ENCODE measurements around the gene ATP6V0A1.
A peak's percentile ranks its signal among the peaks of the same experiment; 100 is the strongest.
"Not testable (repeated sequence)": the region's sequence is repeated elsewhere in the genome, so short reads cannot be mapped to it uniquely, and the experiment has no call there.

Gene ATP6V0A1

GRCh38 chr17:42519546-42520491 lies 61.1 kb downstream of the ATP6V0A1 start:
- peak; percentile 99 for DNase-seq (ENCODE audit: low read depth)

DNA sequence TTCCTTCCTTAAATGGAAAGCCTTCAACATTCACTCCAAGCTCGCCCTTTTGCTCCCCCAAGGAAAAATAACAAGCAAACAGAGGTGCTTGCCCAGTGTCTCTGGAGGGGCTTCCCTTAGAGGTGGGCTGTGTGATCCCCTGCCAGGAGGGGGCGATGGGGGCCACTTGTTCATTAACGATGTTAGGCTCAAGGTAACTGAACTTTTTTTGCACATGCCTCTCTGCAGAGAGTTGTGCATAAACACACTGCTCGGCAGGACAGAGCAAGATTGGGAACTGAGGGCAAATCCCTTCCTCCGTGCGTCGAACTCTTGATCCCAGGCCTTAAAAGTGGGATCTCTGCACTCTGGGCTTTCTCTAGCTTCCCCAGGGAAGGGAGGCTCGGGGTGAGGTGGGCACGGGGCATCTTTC lies 61.9 kb downstream of the ATP6V0A1 start:
- DNase-seq (ENCODE audit: low read depth) = no peak

- peak; percentile 33 for DNase-seq (ENCODE audit: low read depth)
These were observed 62.4 kb downstream of the ATP6V0A1 start for GRCh38 chr17:42521036-42521435.

- DNase-seq (ENCODE audit: low read depth) = no peak
These were observed 63.1 kb downstream of the ATP6V0A1 start for GRCh38 chr17:42521666-42522262.

DNA sequence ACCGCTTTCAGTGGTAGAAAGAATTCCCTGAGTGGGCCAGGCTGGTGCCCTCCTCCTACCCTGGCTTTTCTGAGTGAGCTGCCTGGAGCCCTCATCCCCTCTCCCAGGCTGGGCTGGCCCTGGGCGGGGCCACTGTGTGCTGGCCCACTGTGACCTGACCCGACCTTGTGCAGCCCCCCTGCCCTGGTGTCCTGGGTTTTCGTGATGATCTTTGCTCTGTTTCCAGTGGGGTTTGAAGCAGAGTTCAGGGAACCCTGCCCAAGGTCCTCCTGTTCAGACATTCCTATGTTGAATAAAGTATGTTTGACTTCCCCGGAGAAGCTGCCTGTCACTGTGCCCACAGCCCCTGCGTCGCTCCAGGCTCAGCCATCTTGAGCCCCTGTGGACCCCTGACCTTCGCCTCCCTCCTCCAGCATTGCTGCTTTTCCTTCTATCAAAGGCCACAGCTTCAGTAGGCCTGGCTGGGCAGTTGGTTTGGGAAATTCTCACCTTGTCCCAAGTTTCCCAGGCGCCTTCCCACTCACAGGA lies 63.6 kb downstream of the ATP6V0A1 start:
- no peak for DNase-seq (ENCODE audit: low read depth)

DNA sequence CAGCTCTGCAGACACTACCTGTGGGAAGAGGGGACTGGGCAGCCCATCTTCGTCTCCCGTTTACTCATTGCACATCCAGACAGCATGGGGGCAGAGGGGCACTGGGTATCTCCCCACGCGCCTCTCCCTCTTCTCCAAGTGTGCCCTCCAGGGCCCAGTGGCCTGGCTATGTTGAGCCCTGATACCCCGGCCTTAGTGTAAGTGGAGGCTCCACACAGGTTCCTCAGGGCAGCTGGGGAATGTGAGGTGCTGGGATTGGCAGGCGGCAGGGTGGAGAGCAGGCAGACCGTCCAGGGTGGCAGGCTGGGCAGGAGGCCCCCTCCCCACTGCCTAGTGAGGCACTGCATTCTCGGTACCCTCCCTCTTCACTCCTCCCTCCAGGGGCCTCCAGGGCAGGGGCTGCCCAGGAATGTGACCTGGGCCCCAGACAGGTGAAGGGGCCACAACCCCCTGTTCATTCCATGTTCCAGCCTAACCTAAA lies 64.2 kb downstream of the ATP6V0A1 start:
- no peak for DNase-seq (ENCODE audit: low read depth)

GRCh38 chr17:42525221-42525620 lies 66.5 kb downstream of the ATP6V0A1 start:
- peak; percentile 72 for DNase-seq (ENCODE audit: low read depth)

DNA sequence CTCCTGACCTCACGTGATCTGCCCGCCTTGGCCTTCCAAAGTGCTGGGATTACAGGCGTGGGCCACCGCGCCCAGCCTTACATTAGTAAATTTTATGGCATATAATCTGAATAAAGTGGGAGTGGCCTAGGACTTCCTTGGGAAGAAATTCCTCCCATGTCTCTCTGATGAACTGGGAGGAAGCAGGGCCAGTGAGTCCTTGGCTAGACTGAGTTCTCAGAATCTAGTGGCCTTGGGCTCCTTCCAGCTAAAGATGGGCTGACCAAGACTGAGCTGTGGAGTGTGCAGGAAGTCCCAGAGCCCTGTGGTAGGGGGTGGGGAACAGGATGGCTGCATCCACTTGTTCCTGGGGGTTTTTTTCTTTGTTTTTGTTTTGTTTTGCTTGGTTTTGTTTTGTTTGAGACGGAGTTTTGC lies 67.4 kb downstream of the ATP6V0A1 start:
- DNase-seq (ENCODE audit: low read depth) = peak; percentile 76

DNA sequence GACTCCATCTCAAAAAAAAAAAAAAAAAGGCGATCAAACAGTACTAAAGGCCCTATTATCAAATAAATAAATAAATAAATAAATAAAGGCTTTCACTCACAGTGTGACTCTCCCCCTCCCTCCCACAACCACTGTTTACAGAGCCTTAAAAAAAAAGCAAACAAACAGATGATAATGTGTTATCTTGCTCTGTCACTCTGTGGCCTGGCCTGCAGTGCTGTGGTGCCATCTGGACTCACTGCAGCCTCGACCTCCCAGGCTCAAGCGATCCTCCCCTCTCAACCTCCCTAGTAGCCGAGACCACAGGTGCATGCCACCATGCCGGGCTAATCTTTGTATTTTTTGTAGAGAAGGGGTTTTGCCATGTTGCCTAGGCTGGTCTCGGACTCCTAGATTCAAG lies 69.3 kb downstream of the ATP6V0A1 start:
- no peak for DNase-seq (ENCODE audit: low read depth)

DNA sequence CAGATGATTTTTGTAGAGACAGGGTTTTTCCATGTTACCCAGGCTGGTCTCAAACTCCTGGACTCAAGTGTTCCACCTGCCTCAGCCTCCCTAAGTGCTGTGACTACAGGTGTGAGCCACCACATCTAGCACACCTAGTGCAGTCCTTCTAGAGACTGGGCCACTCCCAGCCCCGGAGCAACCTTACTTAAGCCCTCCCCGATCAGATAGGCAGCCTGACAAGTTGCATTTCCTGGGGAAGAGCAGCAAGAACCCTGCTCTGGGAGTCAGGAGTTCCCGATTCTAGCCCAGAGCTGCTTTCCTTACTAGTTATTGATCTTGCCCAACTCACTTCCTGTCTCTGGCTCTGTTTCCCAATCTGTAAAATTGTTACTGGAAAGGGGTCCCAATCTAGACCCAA lies 70.4 kb downstream of the ATP6V0A1 start:
- no peak for DNase-seq (ENCODE audit: low read depth)

- DNase-seq (ENCODE audit: low read depth) = no peak
These were observed 72.3 kb downstream of the ATP6V0A1 start for GRCh38 chr17:42530952-42531454.

DNA sequence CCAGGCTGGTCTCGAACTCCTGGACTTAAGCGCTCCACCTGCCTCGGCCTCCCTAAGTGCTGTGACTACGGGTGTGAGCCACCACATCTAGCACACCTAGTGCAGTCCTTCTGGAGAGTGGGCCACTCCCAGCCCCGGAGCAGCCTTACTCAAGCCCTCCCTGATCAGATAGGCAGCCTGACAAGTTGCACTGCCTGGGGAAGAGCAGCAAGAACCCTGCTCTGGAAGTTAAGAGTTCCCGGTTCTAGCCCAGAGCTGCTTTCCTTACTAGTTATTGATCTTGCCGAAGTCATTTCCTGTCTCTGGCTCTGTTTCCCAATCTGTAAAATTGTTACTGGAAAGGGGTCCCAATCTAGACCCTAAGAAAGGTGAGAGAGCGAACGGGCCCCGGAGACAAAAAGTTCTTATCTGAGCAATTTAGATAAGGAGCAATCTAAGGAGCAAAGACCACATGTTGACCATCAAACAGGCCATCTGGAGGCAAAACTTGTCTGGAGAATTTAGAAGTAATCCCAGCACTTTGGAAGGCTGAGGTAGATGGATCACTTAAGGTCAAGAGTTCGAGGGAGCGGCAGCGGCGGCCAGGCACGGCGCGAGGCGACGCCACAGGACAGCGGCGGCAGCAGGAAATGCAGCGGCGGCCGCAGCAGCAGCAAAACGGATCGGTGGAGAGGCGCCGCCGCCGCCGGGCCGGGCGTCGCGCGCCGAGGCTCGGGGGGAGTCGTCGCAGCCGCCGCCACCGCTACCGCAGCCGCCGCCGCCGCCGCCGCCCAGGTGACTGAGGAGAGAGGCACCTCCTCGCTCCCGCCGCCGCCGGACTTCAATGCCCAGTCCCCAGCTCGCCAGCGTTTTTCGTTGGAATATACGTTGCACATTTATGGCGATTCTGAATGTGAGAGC lies 73.0 kb downstream of the ATP6V0A1 start:
- DNase-seq (ENCODE audit: low read depth) = peak; percentile 68

DNA sequence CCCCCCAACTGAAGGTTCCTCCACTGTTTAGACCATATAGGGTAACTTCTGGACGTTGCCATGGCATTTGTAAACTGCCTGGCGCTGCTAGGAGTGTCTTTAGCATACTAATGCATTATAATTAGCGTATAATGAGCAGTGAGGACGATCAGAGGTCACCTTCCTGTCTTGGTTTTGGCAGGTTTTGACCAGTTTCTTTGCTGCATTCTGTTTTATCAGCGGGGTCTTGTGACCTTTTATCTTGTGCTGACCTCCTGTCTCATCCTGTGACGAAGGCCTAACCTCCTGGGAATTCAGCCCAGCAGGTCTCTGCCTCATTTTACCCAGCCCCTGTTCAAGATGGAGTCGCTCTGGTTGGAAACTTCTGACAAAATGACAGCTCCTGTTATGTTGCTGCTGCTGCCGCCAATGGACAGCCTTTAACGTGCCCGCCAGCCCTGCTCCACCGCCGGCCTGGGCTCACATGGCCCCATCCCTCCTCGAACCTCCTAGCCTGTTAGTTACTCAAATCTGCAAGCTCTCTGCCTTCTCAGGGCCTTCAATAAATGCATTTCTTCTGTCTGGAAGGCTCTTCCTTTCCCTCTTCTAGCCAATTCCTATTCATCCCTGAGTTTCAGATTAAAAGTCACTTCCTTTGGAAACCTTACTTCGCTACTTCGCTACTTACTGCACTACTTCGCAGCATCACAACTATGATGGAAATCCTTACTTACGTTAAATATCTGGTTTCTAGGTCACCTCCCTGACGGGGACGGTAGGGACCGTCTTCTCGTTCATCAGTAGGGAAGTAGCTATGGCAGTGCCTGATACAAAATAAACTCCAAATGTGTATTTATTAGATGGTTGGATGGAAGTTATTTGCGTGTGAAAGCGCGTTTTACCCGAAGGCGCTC lies 76.7 kb downstream of the ATP6V0A1 start:
- DNase-seq (ENCODE audit: low read depth) = no peak

DNA sequence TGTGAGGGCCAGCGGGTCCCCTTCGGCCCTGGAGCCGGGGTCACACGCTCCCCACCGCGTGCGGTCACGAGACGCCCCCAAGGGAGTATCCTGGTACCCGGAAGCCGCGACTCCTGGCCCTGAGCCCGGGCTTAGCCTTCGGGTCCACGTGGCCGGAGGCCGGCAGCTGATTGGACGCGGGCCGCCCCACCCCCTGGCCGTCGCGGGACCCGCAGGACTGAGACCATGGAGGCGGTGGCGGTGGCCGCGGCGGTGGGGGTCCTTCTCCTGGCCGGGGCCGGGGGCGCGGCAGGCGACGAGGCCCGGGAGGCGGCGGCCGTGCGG lies 77.3 kb downstream of the ATP6V0A1 start, which contains the start of gene NAGLU:
TSS of gene NAGLU (plus strand) at position 194 of the 324 bp plus-strand sequence. CDS start at position 226, 32 bp downstream.
- peak; percentile 93 for DNase-seq (ENCODE audit: low read depth)

DNA sequence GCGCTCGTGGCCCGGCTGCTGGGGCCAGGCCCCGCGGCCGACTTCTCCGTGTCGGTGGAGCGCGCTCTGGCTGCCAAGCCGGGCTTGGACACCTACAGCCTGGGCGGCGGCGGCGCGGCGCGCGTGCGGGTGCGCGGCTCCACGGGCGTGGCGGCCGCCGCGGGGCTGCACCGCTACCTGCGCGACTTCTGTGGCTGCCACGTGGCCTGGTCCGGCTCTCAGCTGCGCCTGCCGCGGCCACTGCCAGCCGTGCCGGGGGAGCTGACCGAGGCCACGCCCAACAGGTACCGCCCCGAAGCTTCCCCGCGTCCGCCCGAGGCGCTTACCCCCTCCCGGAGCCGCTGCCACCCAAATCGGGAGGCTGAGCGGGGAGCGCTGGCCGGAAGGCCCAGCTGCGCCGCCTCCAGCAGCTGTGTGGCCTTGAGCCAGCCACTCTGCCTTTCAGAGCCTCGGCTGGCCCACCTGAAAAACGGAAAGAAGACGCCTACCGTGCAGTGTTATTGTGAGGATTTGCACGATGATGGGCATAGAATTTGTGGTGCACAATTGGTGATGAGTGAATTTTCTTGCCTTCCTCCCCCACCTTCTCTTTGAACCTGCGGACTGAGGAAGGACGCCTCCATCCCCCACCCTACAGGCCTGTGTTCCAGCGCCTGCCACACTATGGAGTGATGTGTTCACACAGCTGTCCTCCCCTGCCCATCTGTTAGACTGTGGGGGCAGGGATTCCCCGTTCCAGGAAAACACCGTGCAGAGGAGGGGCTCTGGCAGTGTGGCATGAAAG lies 77.9 kb downstream of the ATP6V0A1 start:
- peak; percentile 85 for DNase-seq (ENCODE audit: low read depth)

DNA sequence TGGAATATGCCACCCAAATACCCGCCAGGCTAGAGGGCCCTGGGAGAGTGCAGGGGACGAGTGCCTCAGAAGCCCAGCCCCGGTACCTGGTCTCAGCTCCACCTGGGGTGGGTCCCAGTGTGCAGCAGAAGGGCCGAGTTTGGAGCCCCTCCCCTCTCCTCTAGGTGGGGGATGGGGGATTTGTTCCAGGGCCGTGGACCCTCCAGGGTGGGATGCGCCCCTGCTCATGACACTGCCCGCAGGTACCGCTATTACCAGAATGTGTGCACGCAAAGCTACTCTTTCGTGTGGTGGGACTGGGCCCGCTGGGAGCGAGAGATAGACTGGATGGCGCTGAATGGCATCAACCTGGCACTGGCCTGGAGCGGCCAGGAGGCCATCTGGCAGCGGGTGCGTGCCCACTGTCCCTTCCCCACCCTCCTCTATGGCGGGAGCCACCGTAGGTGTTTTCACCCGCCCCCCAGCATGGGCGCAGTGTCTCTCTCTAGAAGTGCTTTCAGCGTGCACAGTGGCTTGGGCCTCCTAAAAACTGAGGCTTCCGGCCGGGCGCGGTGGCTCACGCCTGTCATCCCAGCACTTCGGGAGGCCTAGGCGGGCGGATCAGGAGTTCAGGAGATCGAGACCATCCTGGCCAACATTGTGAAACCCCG lies 78.6 kb downstream of the ATP6V0A1 start:
- DNase-seq (ENCODE audit: low read depth) = no peak

DNA sequence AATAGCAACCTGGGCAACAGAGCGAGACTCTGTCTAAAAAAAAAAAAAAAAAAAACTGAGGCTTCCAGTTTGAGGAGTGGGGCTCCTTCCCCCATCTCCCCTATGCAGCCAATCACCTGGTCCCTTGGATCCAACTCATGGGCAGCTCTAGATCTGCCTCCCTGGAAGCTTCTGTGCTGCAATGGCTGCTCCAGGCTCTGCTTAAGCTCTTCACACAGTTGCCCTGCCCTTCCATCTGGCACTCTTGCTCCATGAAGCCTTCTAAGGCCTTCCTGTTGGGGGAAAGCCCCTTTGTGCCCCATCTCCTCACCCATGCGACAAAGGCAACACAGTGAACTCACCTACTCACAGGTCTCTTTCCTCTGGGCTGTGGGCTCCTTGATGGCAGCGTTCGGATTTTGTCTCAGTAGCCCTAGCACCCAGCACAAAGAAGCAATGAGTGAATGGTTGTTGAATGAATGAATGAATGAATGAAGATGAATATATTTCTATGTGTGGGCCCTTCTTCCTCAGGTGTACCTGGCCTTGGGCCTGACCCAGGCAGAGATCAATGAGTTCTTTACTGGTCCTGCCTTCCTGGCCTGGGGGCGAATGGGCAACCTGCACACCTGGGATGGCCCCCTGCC lies 79.3 kb downstream of the ATP6V0A1 start:
- DNase-seq (ENCODE audit: low read depth) = no peak

DNA sequence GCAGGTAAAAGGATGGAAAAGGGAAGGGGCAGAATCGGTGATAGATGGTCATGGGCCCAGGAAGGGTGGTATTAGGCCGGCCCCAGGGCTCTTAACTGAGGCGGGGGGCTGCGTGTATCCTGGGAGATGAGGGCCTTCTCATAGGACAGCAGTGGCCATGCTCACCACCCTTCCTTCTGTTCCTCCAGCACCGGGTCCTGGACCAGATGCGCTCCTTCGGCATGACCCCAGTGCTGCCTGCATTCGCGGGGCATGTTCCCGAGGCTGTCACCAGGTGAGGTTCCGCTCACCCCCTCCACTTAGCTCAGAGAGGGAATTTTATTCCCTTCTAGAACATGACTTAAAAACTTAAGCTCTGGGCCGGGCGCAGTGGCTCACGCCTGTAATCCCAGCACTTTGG lies 79.8 kb downstream of the ATP6V0A1 start:
- DNase-seq (ENCODE audit: low read depth) = no peak

GRCh38 chr17:42540558-42540957 lies 81.9 kb downstream of the ATP6V0A1 start:
- DNase-seq (ENCODE audit: low read depth) = not testable (repeated sequence)
